ENCODE results near the gene WDR33.
"Not testable (repeated sequence)": the region's sequence is repeated elsewhere in the genome, so short reads cannot be mapped to it uniquely, and the experiment has no call there.

Gene WDR33

DNA sequence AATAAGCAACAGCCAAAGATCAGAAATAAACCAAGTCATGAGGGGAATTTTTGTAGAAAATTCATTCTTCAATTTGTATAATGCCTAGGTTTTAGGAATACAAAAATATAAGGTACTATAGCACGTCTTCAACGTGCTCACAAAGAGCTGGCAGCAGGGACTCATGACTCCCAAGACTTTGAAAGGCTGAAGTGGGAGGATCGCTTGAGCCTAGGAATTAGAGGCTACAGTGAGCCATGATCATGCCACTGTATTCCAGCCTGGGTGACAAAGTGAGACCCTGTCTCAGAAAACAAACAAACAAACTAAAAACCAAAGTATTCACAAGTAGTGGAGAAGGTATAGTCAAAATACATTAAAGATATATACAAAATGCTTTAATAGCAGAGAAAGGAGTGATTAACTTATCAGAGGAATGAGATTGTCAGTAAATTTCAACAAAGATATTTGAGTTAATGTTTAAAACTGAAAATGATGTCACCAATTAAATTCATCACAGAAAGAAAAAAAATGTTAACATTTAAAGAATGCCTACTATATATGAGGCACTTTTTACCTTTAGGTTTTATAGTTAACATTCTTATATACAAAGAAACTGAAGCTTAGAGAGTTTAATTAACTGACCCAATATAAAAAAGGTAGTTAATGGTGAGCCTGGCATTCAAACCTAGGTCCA lies 3.2 kb downstream of the WDR33 start:
- DNase-seq: no peak

DNA sequence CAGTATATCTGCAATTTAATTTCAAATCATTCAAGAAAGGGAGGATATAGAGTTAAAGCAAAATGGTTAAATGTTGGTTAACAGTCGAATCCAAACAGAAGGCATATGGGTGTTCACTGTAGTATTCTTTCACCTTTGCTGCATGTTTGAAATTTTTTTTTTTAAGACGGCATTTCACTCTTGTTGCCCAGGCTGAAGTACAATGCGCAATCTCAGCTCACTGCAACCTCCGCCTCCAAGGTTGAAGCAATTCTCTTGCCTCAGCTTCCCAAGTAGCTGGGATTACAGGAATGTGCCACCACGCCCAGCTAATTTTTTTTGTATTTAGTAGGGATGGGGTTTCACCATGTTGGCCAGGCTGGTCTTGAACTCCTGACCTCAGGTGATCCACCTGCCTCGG lies 4.1 kb downstream of the WDR33 start:
- not testable (repeated sequence) for DNase-seq

DNA sequence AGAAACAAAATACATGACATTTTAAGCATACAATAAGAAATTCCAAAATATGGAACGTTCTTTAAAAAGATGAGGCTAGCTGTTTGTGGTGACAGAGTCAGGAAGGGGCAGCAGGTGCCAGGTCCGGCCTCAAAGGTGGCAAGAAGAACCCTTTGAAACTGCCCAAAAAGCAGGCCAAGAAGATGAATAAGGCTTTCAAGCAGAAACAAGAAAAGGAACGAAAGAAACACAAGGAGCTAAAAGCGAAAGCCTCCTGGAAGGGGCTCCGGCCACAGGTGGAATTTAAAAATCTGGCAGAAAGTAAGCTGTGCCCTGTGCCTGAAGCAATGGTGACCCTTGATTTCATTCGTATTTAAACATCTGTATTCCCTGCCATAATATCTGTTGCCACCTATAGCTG lies 5.5 kb downstream of the WDR33 start:
- DNase-seq: no peak

DNA sequence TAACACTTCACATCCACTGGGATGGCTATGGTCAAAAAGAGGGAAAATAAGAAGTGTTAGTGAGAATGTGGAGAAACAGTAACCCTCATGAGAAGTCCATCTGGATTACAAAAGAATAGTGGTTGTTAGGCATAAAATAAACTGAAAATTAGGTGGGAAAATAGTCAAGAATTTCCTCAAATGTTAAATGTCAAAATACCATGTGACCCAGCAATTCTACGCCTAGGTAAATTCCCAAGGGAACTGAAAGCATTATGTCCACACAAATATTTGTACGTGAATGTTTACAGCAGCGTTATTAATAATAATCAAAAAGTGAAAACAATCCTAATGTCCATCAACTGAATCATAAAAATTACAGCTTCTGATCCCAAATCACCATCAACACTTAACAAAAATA lies 11.0 kb downstream of the WDR33 start:
- DNase-seq: no peak

DNA sequence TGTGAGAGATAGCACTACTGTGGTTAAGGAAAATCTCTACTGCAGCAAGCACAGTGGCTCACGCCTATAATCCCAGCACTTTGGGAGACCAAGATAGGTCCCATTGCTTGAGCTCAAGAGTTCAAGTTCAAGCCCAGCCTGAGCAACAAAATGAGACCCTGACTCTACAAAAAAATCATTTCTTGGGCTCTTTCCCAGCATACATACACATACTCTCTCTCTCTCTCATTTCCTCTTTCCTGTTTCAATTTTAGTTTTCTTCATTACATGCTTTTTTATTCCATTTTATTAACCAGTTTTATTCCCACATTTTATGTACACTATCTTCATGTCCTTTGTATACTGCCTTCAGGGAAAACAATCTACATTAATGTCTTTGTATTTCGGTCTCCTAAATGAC lies 14.6 kb downstream of the WDR33 start:
- no peak for DNase-seq

DNA sequence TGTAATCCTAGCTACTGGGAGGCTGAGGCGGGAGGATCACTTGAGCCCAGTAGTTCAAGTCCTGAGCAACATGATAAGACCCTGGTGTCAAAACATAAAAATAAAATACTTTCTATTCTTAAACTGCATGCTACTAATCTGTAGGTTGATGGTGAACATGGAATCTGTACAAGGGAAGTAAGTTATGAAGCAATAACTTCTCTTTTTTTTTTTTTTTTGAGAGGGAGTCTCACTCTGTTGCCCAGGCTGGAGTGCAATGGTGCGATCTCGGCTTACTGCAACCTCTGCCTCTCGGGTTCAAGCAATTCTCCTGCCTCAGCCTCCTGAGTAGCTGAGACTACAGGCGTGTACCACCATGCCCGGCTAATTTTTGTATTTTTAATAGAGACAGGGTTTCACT lies 16.1 kb downstream of the WDR33 start:
- DNase-seq: not testable (repeated sequence)

DNA sequence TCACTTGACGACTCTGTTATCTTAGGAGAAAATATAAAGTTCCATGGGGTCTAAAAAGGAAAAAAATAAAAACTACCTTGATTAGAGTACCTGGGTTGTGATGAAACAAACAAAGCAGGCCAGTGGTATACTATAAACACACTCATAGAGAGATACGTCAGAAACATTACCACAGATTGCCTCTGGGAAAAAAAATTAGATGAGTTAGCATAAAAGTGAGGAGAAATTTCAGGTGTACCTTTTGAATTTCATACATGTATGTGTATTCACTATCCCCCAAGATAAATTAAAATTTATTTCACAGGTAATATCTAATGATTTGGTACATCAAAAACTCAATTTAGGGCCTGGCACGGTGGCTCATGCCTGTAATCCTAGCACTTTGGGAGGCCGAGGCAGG lies 18.2 kb downstream of the WDR33 start:
- no peak for DNase-seq

DNA sequence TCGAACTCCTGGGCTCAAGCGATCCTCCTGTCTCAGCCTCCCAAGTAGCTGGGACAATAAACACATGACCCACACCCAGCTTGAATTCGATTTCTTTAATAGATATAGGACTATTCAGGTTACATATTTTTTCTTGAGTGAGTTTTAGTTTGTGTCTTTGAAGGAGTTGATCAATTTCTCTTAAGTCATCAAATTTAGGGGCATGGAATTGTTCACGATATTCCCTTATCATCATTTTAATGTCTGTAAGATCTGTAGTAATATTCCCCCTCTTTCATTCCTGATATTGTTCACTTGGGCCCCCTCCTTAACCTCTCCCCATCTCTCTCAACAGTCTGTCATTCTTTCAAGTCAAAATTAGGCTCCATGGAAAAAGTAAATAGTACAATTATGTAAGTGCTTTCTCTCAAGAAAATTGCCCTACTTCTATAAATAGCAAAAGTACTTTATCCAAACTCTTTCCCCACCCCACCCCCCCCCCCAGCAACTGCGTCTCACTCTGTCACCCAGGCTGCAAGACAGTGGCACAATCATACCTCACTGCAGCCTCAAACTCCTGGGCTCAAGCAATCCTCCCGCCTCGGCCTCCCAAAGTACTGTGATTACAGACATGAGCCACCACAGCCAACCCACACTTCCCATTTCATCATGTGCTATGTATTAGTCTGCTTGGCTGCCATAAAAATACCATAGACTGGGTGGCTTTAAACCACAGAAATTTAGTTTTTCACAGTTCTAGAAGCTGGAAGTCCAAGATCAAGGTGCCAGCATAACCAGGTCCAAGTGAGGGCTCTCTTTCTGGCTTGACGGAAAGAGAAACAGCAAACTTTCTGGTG lies 20.1 kb downstream of the WDR33 start:
- DNase-seq: no peak

DNA sequence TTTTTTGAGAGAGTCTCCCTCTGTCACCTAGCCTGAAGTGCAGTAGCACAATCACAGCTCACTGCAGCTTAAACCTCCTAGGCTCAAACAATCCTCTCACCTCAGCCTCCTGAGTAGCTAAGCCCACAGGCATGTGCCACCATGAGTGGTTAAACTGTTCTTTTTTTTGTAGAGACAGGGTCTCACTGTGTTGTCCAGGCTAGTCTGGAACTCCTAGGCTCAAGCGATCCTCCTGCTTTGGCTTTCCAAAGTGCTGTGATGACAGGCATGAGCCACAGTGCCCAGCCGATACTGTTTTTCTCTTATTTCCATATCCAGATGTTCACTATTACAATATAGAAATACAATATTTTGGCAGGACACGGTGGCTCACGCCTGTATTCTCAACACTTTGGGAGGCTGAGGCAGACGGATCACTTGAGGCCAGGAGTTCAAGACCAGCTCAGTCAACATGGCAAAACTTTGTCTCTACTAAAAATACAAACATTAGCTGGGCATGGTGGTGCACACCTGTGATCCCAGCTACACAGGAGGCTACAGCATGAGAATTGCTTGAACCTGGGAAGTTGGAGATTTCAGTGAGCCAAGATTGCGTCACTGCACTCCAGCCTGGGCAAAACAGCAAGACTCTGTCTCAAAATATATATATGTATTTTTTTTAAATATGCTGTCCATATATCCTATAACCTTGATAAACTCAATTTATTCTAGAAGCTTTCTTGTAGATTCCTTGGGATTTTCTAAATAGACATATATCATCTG lies 24.7 kb downstream of the WDR33 start:
- no peak for DNase-seq

DNA sequence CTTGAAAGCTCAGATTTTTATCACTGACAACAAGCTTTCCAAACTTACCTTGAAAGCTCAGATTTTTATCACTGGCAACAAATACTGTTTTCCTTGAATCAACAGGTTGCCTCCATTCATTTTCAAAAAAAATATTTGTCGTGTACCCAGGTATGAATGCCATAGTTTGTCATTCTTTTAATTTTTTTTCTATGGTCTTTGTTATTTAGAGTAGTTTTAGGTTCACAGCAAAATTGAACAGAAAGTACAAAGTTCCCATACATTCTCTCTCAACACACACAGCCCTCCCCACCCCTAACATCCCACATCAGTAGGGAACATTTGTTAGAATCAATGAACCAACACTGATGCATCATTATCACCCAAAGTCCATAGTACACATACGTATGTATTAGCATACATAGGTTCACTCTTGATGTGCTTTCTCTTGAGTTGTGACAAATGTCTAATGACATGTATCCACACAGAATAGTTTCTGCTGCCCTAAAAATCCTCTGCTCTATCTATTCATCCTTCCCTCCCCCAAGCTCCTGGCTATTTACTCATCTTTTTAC lies 25.9 kb downstream of the WDR33 start:
- no peak for DNase-seq

DNA sequence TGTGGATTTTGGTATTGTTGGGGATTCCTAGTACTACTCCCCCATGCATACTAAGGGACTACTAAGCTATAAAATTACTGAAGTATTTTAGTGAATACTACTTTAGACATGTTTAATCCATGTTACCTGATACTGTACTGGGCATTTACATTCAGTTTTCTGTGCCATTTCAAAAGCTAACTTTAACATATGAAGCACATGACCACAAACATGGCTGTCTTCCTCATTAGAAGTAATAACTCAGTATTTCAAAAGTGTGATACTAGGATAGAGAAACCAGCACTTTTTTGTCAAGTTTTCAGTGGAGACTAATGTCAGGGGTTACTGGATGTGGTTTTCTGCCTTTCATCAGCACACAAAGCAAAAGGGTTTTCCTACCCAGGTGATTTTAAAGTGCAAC lies 27.9 kb downstream of the WDR33 start:
- no peak for DNase-seq

DNA sequence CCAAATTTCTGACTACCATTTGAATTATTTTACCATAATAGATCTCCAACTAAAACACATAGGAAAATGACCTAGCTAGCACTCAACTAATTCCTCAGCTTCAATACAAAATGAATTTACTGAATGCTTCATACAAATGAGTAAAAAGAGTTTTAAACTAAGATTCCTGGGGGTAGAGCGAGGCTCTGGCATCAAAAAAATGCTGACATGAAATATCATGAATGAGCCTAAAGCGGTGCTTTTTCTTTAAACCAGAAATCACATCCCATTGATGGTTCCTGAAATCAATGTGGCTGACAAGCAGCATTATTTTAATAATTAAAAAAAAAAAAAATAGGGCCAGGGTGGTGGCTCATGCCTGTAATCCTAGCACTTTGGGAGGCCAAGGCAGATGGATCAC lies 32.1 kb downstream of the WDR33 start:
- no peak for DNase-seq

DNA sequence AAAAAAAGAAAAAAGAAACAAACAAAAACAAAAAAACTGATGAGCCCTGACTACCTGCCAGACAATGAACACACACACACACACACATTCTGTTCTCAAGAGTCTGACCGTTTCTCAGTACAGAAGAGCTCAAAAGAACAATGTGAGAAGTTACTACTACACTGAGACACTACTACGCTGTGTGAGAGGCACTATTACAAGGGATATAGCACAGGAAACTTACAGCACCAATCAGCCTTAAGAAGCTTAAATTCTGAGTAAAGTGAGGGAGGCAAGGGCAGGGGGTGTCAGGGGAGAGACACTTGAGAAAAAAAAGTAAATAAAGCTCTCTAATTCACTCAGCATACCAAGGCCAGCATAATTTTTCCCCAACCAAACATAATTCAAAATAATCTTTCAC lies 32.5 kb downstream of the WDR33 start:
- no peak for DNase-seq

DNA sequence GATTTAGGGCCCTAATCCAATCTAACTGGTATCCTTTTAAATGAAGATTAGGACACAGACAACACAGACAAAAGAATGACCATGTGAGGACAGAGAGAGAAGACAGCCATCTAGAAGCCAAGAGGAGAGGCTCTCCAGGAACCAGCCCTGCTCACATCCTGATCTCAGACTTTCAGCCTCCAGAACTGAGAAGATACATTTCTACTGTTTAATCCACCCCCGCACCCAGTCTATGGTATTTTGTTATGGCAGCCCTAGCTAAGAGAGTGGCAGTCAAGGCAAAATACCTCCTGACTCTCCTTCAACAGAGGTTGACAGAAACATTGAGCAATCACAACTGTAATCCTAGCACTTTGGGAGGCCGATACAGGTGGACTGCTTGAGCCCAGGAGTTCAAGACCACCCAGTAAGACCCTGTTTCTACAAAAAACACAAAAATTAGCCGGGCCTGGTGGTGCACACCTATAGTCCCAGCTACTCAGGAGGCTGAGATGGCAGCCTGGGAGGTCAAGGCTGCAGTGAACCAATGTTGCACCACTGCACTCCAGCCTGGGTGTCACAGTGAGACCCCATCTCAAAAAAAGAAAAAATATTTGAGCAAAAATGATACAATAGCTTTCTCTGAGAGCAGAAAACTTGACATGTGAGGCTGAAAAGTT lies 34.7 kb downstream of the WDR33 start:
- no peak for DNase-seq

DNA sequence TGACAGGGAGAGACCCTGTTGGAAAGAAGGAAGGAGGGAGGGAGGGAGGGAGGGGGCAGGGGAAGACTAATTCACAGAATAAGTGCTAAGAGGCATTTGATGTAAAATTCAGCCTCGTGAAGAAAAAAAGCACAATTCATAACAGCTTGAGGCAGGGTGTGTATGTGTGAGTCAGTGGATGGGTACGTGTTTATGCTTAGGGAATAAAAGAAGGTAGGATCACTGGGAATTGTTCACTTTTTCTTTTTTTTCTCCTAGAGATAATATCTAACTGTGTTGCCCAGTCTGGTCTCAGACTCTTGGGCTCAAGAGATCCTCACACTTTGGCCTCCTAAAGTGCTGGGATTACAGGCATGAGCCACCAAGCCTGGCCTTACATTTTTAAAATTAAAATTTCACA lies 39.2 kb downstream of the WDR33 start:
- no peak for DNase-seq

DNA sequence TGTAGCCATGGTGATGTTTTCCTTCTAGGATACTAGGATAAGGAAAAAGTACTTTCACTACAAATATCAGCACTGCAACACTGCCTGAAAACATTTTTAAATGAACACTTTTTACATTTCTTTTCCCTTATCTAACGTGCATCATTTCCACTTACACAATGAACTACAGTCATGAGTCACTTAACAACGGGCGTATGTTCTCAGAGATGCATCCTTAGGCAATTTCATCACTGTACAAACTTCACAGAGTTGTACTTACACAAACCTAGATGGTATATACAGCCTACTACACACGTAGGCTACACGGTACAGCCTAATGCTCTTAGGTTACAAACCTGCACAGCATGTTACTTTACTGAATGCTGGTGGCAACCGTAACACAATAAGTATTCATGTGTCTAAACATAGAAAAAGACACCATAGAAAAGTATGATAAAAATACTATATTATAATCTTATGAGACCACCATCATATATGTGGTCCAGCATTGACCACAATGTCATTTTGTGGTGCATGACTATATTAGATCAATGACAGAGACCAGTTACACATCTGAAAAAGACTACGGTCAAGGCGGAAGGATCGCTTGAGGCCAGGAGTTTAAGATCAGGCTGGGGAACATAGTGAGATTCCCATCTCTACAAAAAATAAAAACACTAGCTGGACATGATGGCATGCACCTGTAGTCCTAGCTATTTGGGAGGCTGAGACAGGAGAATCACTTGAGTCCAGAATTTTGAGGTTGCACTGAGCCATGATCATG lies 39.8 kb downstream of the WDR33 start:
- no peak for DNase-seq

DNA sequence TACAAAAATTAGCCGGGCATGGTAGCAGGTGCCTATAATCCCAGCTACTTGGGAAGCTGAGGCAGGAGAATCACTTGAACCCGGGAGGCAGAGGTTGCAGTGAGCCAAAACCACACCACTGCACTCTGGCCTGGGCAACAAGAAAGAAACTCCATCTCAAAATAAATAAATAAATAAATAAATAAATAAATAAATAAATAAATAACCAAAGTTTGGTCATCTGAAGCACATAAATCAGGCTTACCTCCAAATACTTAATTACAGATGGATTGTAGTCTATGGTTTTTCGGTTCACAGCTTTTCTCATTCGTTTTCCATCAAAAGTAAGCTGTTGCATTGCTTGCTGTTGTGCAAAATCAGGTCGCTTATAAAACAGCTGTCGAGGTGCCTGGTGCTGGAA lies 40.4 kb downstream of the WDR33 start:
- not testable (repeated sequence) for DNase-seq

DNA sequence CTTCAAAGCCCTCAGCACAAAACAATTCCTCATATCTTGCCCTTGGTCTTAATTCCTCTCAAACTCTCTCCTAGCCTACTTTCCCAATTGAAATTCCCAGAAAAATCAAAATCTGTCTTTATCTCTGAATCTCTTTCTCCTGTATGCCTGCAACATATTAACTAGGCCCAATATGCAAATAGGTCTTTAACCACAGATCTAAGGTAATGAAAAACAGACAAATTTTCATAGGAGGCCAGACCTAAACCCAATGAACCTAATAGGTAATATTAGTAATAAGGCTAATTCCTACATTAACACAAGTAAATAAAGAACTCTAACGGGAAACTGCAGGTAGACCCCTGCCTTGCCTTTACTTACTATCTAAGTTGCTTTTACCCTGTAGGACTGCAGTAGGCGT lies 41.4 kb downstream of the WDR33 start:
- DNase-seq: no peak

DNA sequence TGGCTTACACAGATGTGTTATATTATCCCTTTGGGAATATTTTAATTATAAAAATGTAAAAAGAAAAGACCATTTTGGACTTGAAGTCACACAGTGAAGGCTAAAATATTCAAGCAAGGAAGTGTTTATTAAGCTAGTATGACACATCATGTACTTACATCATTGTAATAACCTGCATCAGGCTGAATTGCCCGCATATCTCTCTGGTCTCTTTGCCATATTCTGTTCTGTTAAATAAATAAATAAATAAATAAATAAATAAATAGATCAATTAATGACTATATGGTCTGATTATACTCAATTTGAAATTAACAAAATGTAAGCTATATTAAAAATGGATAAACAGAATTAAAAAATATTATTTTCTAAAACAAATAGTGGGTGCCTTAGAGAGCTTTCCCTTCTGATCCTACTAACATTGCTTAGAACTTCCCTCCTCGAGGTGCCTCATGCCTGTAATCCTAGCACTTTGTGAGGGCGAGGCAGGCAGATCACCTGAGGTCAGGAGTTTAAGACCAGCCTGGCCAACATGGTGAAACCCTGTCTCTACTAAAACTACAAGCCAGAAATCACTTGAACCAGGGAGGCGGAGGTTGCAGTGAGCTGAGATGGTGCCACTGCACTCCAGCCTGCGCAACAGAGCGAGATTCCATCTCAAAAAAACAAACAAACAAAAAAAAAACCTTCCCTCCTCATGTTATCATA lies 42.0 kb downstream of the WDR33 start:
- no peak for DNase-seq

DNA sequence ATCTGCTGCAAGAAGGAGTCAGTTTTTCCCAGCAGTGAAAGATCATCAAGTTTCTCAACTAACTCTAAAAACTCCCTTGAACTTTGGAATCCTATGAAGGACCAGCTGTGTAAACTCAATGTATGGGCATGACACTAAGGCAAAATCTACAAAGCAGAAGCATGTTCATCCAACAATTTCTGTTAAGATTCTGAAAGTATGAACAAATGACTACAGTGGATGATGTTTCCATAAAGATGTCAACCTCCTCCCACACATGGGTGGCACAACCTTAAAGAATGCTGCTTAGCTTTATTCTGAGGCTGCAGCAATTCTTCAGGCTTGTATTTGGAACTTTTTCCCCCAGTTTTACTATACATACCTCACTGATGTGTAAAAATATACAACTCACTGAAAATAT lies 47.2 kb downstream of the WDR33 start:
- DNase-seq: no peak

DNA sequence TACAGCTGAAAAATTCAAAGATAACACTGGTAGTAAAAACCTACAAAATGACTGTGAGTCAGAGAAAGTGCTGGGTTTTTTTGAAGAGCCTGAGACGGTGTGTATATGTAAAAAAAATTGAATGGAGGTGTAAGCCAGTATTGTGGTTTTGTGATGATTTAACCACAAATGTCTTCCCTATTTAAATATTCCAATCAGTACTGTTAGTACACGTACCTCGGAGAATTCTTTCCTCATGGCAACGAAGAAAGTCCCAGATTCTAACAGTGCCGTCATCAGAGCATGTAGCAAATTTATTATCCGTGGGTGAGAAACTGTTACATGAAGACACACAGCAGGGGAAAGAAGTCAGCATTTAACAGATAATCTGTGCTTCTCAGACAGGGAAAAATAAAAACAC lies 48.1 kb downstream of the WDR33 start:
- no peak for DNase-seq

DNA sequence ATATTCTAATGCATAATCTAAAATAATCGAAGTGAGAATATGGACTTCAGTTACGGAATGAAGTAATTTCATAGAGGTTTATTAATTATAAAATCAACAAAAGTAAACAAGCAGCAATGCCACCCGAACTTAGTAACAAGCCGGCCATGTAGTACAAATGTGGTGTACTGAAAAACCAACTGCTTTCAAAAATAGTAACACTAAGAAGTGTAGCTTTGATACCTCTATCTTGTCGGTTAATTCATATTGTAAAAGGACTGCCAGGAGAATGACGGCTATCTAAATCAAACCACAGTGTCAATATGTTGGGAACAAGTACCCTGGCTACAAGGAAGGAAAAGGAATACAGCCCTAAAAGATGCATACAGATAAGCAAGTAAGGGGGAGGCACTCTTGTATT lies 48.5 kb downstream of the WDR33 start:
- no peak for DNase-seq

Data from GOT3 (cell line).